ENCODE measurements around the gene EIF1AX. TPM values are rescaled to one million over a fixed set of nuclear protein-coding genes. Genes with fewer than 3 reads are reported as not detected.

EIF1AX gene
- total and polyA plus RNA-seq, 2 of the 13 experiments (the other 11 are each of a cell fraction or from before 2014, with no cell fraction given), result 35.1 to 82.7 TPM

- in situ Hi-C loops (cut with HindIII; ENCODE audit: extremely low pct_ligation_motif_present, low pct_unique_long_range_greater_than_20kb), result no loop called here
- CTCF ChIA-PET (ENCODE audit: low intra/inter-chr PET ratio, low total read pairs), result no interaction called here
These were observed 39.6 kb downstream of the EIF1AX start for GRCh38 chrX:20101934-20102581.

GRCh38 chrX:20091499-20091898, 50.1 kb downstream of the EIF1AX start:
- POLR2A ChIA-PET, result no interaction called here
- 90% methylated on average over 3 of the region's 3 CpGs for WGBS (ENCODE audit: low lambda C conversion rate)
- H4K20me1 ChIP-seq (ENCODE audit: insufficient read depth, low read length), result no peaks in the 10 kb centered on the region
- no peak overlapping the region for H3K4me3 ChIP-seq (replicated peaks in 1 of 3; ENCODE audit: insufficient read depth in 1 of 3, low read depth in 2 of 3, low read length in 3 of 3)
- BruUV-seq (replicated peaks), result no TSS peak
- CTCF ChIA-PET (ENCODE audit: low intra/inter-chr PET ratio, low total read pairs), result no interaction called here
- no peaks in the 10 kb centered on the region for H3K27me3 ChIP-seq (ENCODE audit: control insufficient read depth in 1 of 2, insufficient read depth in 2 of 2, low read length in 2 of 2)
- H2AFZ ChIP-seq (ENCODE audit: low read length), result no peak overlapping the region
- H3K79me2 ChIP-seq (ENCODE audit: insufficient read depth, low read length), result no peaks in the 10 kb centered on the region
- intact Hi-C loops (cut with micrococcal nuclease; ENCODE audit: unreplicated experiment) (no loop called here), in situ Hi-C loops (cut with HindIII; ENCODE audit: extremely low pct_ligation_motif_present, low pct_unique_long_range_greater_than_20kb) (no loop called here)
- H3K4me1 ChIP-seq (ENCODE audit: insufficient read depth, low read length), result no peaks in the 10 kb centered on the region
- ATAC-seq (no peak), DNase-seq (ENCODE audit: low spot score) (no peak), FAIRE-seq (no peak)
- no peak overlapping the region for H3K27ac ChIP-seq (ENCODE audit: extremely low read length, insufficient read depth, low read length)
- no peak overlapping the region for H3K4me2 ChIP-seq (ENCODE audit: low read depth, low read length)
- no peaks in the 10 kb centered on the region for H3K36me3 ChIP-seq (replicated peaks in 1 of 2; ENCODE audit: control insufficient read depth in 1 of 2, insufficient read depth in 2 of 2, low read length in 2 of 2)
- no peaks in the 10 kb centered on the region for H3K9me3 ChIP-seq (ENCODE audit: low read length)
- H3K9ac ChIP-seq (ENCODE audit: insufficient read depth, low read depth, low read length), result no peak overlapping the region
- TF ChIP-seq TAF15 (IDR thresholded peaks at IDR 0.05; ENCODE audit: low read depth, low read length, poor library complexity, severe bottlenecking) (no peak), ZNF280D (CRISPR knock-in tag; IDR thresholded peaks at IDR 0.05) (no peak), ZNF260 (CRISPR knock-in tag; IDR thresholded peaks at IDR 0.05; ENCODE audit: borderline replicate concordance, low read depth) (no peak), LRRFIP1 (CRISPR knock-in tag; conservative IDR thresholded peaks at IDR 0.05) (no peak), MEIS2 (CRISPR knock-in tag; IDR thresholded peaks at IDR 0.05) (no peak)

More at GRCh38 chrX:20101934-20102581, 39.6 kb downstream of the EIF1AX start:
- Histone ChIP-seq H3K9ac (ENCODE audit: insufficient read depth, low read depth, low read length) (no peak overlapping the region), H3K4me3 (replicated peaks in 1 of 3; ENCODE audit: insufficient read depth in 1 of 3, low read depth in 2 of 3, low read length in 3 of 3) (no peak overlapping the region), H3K79me2 (ENCODE audit: insufficient read depth, low read length) (no peaks in the 10 kb centered on the region), H3K4me2 (ENCODE audit: low read depth, low read length) (no peak overlapping the region), H3K9me3 (ENCODE audit: low read length) (no peaks in the 10 kb centered on the region), H4K20me1 (ENCODE audit: insufficient read depth, low read length) (no peaks in the 10 kb centered on the region), H2AFZ (ENCODE audit: low read length) (no peak overlapping the region), H3K4me1 (ENCODE audit: insufficient read depth, low read length) (no peaks in the 10 kb centered on the region), H3K27me3 (ENCODE audit: control insufficient read depth in 1 of 2, insufficient read depth in 2 of 2, low read length in 2 of 2) (no peaks in the 10 kb centered on the region), H3K36me3 (replicated peaks in 1 of 2; ENCODE audit: control insufficient read depth in 1 of 2, insufficient read depth in 2 of 2, low read length in 2 of 2) (no peaks in the 10 kb centered on the region), H3K27ac (ENCODE audit: extremely low read length, insufficient read depth, low read length) (no peak overlapping the region)
- 100% methylated on average over 2 of the region's 2 CpGs for WGBS (ENCODE audit: low lambda C conversion rate)
- POLR2A ChIA-PET, result no interaction called here
- ATAC-seq (no peak), DNase-seq (ENCODE audit: low spot score) (no peak), FAIRE-seq (no peak)
- TF ChIP-seq CSRNP1 (CRISPR knock-in tag; IDR thresholded peaks at IDR 0.05) (no peak), SALL1 (CRISPR knock-in tag; IDR thresholded peaks at IDR 0.05) (no peak), ZSCAN30 (CRISPR knock-in tag; IDR thresholded peaks at IDR 0.05) (no peak), BRCA1 (CRISPR knock-in tag; IDR thresholded peaks at IDR 0.05) (no peak), MAZ (IDR thresholded peaks at IDR 0.05; ENCODE audit: borderline replicate concordance, low read depth, low read length) (no peak), MAZ (CRISPR knock-in tag; IDR thresholded peaks at IDR 0.05; ENCODE audit: low read depth) (no peak), ZNF674 (CRISPR knock-in tag; IDR thresholded peaks at IDR 0.05; ENCODE audit: low read depth) (no peak)
- intact Hi-C loops (cut with micrococcal nuclease; ENCODE audit: unreplicated experiment), result no loop called here
- no TSS peak for BruUV-seq (replicated peaks)
